Vagina (tissue), 2 donors: Measurements from ENCODE around the gene SMG1.

ENCODE experiments used
- POLR2A ChIP-seq, 2 donors: fragments of 450-650 bp; IDR thresholded peaks; one replicate each; pipeline ENCODE4 v1.6.1; 2017; ENCODE audit warnings: antibody characterized with exemption in 2 of 2, mild to moderate bottlenecking in 2 of 2, moderate library complexity in 2 of 2
- POLR2AphosphoS5 ChIP-seq, 2 donors: sonication (generic); formaldehyde crosslinking; IDR thresholded peaks; one replicate each; pipeline ENCODE4 v1.9.0; 2017; ENCODE audit warnings: antibody characterized with exemption in 2 of 2, mild to moderate bottlenecking in 2 of 2, low read depth in 1 of 2; ENCODE audit not compliant: insufficient read depth in 1 of 2
- TF ChIP-seq, protein P1 (sequence below), 3 experiments: fragments of 450-650 bp in 2 of 3; fragments of 200-600 bp in 1 of 3; sonication (generic) in 1 of 3; IDR thresholded peaks; one replicate each; pipeline ENCODE4 v1.5.1; 2017 to 2019; ENCODE audit warnings: antibody characterized with exemption in 3 of 3, mild to moderate bottlenecking in 2 of 3, moderate library complexity in 2 of 3

DNA sequence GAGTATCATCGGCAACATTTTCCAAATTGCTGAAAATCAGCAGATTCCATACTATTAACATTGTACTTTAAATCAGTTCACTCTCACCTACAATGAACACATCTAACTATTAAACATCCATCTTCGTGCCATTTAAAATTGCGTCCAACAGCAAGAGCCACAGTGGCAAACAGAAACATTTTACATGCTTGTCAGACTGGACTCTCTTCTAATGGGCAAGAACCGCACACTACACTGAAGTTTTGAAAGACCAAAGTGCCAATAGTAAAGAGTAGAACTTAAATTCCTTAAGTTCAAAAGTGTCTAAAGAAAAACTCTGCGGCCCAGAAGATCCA lies 136.7 kb downstream of the SMG1 start:
- TF ChIP-seq, protein P1, sequence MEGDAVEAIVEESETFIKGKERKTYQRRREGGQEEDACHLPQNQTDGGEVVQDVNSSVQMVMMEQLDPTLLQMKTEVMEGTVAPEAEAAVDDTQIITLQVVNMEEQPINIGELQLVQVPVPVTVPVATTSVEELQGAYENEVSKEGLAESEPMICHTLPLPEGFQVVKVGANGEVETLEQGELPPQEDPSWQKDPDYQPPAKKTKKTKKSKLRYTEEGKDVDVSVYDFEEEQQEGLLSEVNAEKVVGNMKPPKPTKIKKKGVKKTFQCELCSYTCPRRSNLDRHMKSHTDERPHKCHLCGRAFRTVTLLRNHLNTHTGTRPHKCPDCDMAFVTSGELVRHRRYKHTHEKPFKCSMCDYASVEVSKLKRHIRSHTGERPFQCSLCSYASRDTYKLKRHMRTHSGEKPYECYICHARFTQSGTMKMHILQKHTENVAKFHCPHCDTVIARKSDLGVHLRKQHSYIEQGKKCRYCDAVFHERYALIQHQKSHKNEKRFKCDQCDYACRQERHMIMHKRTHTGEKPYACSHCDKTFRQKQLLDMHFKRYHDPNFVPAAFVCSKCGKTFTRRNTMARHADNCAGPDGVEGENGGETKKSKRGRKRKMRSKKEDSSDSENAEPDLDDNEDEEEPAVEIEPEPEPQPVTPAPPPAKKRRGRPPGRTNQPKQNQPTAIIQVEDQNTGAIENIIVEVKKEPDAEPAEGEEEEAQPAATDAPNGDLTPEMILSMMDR (IDR thresholded peaks at IDR 0.05): no peak
- TF ChIP-seq POLR2A (IDR thresholded peaks at IDR 0.05) (no peak), POLR2AphosphoS5 (IDR thresholded peaks at IDR 0.05; ENCODE audit: insufficient read depth in 1 of 2, low read depth in 1 of 2) (no peak)
